ENCODE data around the gene HDGF.

Gene HDGF

GRCh38 chr1:156767879-156768604 is 16.6 kb upstream of the HDGF start:
- H3K9me3 ChIP-seq (ENCODE audit: low read length), result no peaks in the 10 kb centered on the region
- H3K4me1 ChIP-seq (ENCODE audit: insufficient read depth, low read length, severe bottlenecking), result peaks cover 29% of the 10 kb centered on the region
- peak overlapping the region; percentile 96 for H3K9ac ChIP-seq (ENCODE audit: low read length)
- peaks cover 32% of the 10 kb centered on the region for H3K36me3 ChIP-seq (ENCODE audit: insufficient read depth, low read length)
- TF ChIP-seq CTCF (IDR thresholded peaks at IDR 0.05; ENCODE audit: low read length) (no peak), EZH2 (IDR thresholded peaks at IDR 0.05; ENCODE audit: borderline replicate concordance, low read length) (no peak)
- no peaks in the 10 kb centered on the region for H3F3A ChIP-seq (ENCODE audit: insufficient read depth, low read length)
- no peaks in the 10 kb centered on the region for H3K27me3 ChIP-seq (ENCODE audit: insufficient read depth, low read length)
- H2AFZ ChIP-seq (ENCODE audit: low read length), result no peak overlapping the region
- peak overlapping the region; percentile 74 for H3K27ac ChIP-seq (ENCODE audit: low read depth, low read length, poor library complexity, severe bottlenecking)
- H3K9me2 ChIP-seq (ENCODE audit: low read depth, low read length), result no peaks in the 10 kb centered on the region
- H4K20me1 ChIP-seq (ENCODE audit: insufficient read depth, low read length), result no peaks in the 10 kb centered on the region
- peaks cover 49% of the 10 kb centered on the region for H3K79me2 ChIP-seq (ENCODE audit: insufficient read depth, low read length)
- H3K4me3 ChIP-seq (ENCODE audit: low read depth, low read length, poor library complexity, severe bottlenecking), result peak overlapping the region; percentile 90
- peak overlapping the region; percentile 86 for H3K4me2 ChIP-seq (ENCODE audit: low read length)

- Histone ChIP-seq H3K9me2 (ENCODE audit: low read depth, low read length) (no peaks in the 10 kb centered on the region), H3K4me2 (ENCODE audit: low read length) (peak within 1 kb of the TSS; percentile 91), H2AFZ (ENCODE audit: low read length) (peak within 1 kb of the TSS; percentile 56; the same call in 1 of the 2 replicates), H4K20me1 (ENCODE audit: insufficient read depth, low read length) (no peaks in the 10 kb centered on the region), H3K4me3 (ENCODE audit: low read depth, low read length, poor library complexity, severe bottlenecking) (peak within 1 kb of the TSS; percentile 90), H3K27me3 (ENCODE audit: insufficient read depth, low read length) (no peaks in the 10 kb centered on the region), H3K4me1 (ENCODE audit: insufficient read depth, low read length, severe bottlenecking) (peaks cover 29% of the 10 kb centered on the region), H3F3A (ENCODE audit: insufficient read depth, low read length) (no peaks in the 10 kb centered on the region), H3K27ac (ENCODE audit: low read depth, low read length, poor library complexity, severe bottlenecking) (peak within 1 kb of the TSS; percentile 74), H3K36me3 (ENCODE audit: insufficient read depth, low read length) (peaks cover 24% of the 10 kb centered on the region), H3K9me3 (ENCODE audit: low read length) (no peaks in the 10 kb centered on the region), H3K9ac (ENCODE audit: low read length) (peak within 1 kb of the TSS; percentile 96), H3K79me2 (ENCODE audit: insufficient read depth, low read length) (peaks cover 42% of the 10 kb centered on the region)
- TF ChIP-seq CTCF (IDR thresholded peaks at IDR 0.05; ENCODE audit: low read length) (no peak), EZH2 (IDR thresholded peaks at IDR 0.05; ENCODE audit: borderline replicate concordance, low read length) (no peak)
These were observed 15.8 kb upstream of the HDGF start, which contains the start of gene PRCC for GRCh38 chr1:156767101-156767878. Gene PRCC, plus strand, starts transcription at chr1:156767535. Its CDS starts 237 bp downstream, at chr1:156767772.

GRCh38 chr1:156766298-156767100 is 15.0 kb upstream of the HDGF start:
- Histone ChIP-seq H3K9me3 (ENCODE audit: low read length) (no peaks in the 10 kb centered on the region), H3K79me2 (ENCODE audit: insufficient read depth, low read length) (peaks cover 34% of the 10 kb centered on the region), H3K27ac (ENCODE audit: low read depth, low read length, poor library complexity, severe bottlenecking) (peak overlapping the region; percentile 30)

More at GRCh38 chr1:156766298-156767100, 15.0 kb upstream of the HDGF start:
- Histone ChIP-seq H3F3A (ENCODE audit: insufficient read depth, low read length) (no peaks in the 10 kb centered on the region), H3K27me3 (ENCODE audit: insufficient read depth, low read length) (no peaks in the 10 kb centered on the region), H3K4me2 (ENCODE audit: low read length) (peak overlapping the region; percentile 91), H3K9me2 (ENCODE audit: low read depth, low read length) (no peaks in the 10 kb centered on the region), H3K4me3 (ENCODE audit: low read depth, low read length, poor library complexity, severe bottlenecking) (peak overlapping the region; percentile 90), H3K4me1 (ENCODE audit: insufficient read depth, low read length, severe bottlenecking) (peaks cover 29% of the 10 kb centered on the region), H3K9ac (ENCODE audit: low read length) (peak overlapping the region; percentile 89), H2AFZ (ENCODE audit: low read length) (peak overlapping the region; percentile 56; the same call in 1 of the 2 replicates), H4K20me1 (ENCODE audit: insufficient read depth, low read length) (no peaks in the 10 kb centered on the region), H3K36me3 (ENCODE audit: insufficient read depth, low read length) (peaks cover 24% of the 10 kb centered on the region)
- TF ChIP-seq EZH2 (IDR thresholded peaks at IDR 0.05; ENCODE audit: borderline replicate concordance, low read length) (no peak), CTCF (IDR thresholded peaks at IDR 0.05; ENCODE audit: low read length) (no peak; the same call in 1 of the 2 replicates)
